ENCODE results near the gene UGT2B15.

The UGT2B15 gene

GRCh38 chr4:68654946-68655721 is 15.3 kb downstream of the UGT2B15 start:
- no peak for TF ChIP-seq GATA2 (IDR thresholded peaks at IDR 0.05; ENCODE audit: low read depth, low read length)
- TF ChIP-seq GATA3 (IDR thresholded peaks at IDR 0.05; ENCODE audit: low read depth, low read length): no peak

GRCh38 chr4:68651932-68652331 is 18.5 kb downstream of the UGT2B15 start:
- TF ChIP-seq GATA3 (IDR thresholded peaks at IDR 0.05; ENCODE audit: low read depth, low read length) (no peak), GATA2 (IDR thresholded peaks at IDR 0.05; ENCODE audit: low read depth, low read length) (no peak)

- TF ChIP-seq GATA3 (IDR thresholded peaks at IDR 0.05; ENCODE audit: low read depth, low read length) (no peak), GATA2 (IDR thresholded peaks at IDR 0.05; ENCODE audit: low read depth, low read length) (no peak)
Observed at GRCh38 chr4:68630371-68630770, 40.1 kb downstream of the UGT2B15 start.

GRCh38 chr4:68617003-68617698 is 53.3 kb downstream of the UGT2B15 start:
- TF ChIP-seq GATA3 (IDR thresholded peaks at IDR 0.05; ENCODE audit: low read depth, low read length): no peak
- no peak for TF ChIP-seq GATA2 (IDR thresholded peaks at IDR 0.05; ENCODE audit: low read depth, low read length)

- no peak for TF ChIP-seq GATA3 (IDR thresholded peaks at IDR 0.05; ENCODE audit: low read depth, low read length)
- TF ChIP-seq GATA2 (IDR thresholded peaks at IDR 0.05; ENCODE audit: low read depth, low read length): no peak
Observed at GRCh38 chr4:68615699-68616422, 54.6 kb downstream of the UGT2B15 start.

GRCh38 chr4:68613752-68614151 is 56.7 kb downstream of the UGT2B15 start:
- no peak for TF ChIP-seq GATA2 (IDR thresholded peaks at IDR 0.05; ENCODE audit: low read depth, low read length)
- no peak for TF ChIP-seq GATA3 (IDR thresholded peaks at IDR 0.05; ENCODE audit: low read depth, low read length)

- TF ChIP-seq GATA3 (IDR thresholded peaks at IDR 0.05; ENCODE audit: low read depth, low read length) (no peak), GATA2 (IDR thresholded peaks at IDR 0.05; ENCODE audit: low read depth, low read length) (no peak)
Observed at GRCh38 chr4:68606240-68606639, 64.2 kb downstream of the UGT2B15 start.

GRCh38 chr4:68599150-68599549 is 71.3 kb downstream of the UGT2B15 start:
- TF ChIP-seq GATA2 (IDR thresholded peaks at IDR 0.05; ENCODE audit: low read depth, low read length): no peak
- no peak for TF ChIP-seq GATA3 (IDR thresholded peaks at IDR 0.05; ENCODE audit: low read depth, low read length)

GRCh38 chr4:68597482-68597881 is 73.0 kb downstream of the UGT2B15 start:
- TF ChIP-seq GATA3 (IDR thresholded peaks at IDR 0.05; ENCODE audit: low read depth, low read length) (no peak), GATA2 (IDR thresholded peaks at IDR 0.05; ENCODE audit: low read depth, low read length) (no peak)
